Loucy (cell line): ENCODE measurements around the gene EXOC3L2.

Experiments used
- EZH2phosphoT487 ChIP-seq: fragments of 200-600 bp; IDR thresholded peaks from 2 replicates; pipeline ENCODE4 v1.6.1; 2018; ENCODE audit warnings: antibody characterized with exemption, mild to moderate bottlenecking, moderate library complexity, borderline replicate concordance
- TF ChIP-seq, protein P1 (sequence below): fragments of 200-600 bp; sonication (generic); conservative IDR thresholded peaks from 2 replicates; pipeline ENCODE4 v1.5.1; 2014; ENCODE audit warnings: mild to moderate bottlenecking, antibody characterized with exemption, low read length

DNA sequence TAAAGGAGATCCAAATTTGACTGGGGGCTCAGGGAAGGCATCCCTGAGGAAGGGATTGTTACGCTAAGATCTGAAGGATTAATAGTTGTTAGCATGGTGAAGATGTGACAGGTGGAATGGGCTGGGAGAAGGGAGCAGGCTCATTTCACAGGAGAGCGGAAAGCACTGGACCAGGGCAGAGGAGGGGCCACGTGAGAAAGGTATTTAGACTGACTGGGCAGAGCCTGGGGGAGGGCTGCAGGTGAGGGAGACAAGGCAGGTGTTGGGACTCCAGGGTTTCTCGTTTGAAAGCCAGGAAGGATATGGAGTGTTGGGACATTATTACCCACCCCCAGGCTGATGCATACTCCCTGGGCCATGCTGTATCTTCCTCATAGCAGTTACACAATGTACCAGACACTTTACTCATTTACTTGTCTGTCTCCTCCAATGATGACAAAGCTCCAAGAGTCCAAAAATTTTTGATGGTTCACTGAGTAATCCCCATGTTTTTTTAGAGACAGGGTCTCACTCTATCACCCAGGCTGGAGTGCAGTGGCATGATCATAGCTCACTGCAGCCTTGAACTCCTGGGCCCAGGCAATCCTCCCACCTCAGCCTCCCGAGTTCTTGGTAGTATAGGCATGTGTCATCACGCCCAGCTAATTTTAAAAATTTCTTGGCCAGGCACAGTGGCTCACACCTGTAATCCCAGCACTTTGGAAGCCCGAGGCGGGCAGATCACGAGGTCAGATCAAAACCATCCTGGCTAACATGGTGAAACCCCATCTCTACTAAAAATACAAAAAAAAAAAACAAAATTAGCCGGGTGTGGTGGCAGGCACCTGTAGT lies 69.5 kb downstream of the EXOC3L2 start:
- TF ChIP-seq, protein P1, sequence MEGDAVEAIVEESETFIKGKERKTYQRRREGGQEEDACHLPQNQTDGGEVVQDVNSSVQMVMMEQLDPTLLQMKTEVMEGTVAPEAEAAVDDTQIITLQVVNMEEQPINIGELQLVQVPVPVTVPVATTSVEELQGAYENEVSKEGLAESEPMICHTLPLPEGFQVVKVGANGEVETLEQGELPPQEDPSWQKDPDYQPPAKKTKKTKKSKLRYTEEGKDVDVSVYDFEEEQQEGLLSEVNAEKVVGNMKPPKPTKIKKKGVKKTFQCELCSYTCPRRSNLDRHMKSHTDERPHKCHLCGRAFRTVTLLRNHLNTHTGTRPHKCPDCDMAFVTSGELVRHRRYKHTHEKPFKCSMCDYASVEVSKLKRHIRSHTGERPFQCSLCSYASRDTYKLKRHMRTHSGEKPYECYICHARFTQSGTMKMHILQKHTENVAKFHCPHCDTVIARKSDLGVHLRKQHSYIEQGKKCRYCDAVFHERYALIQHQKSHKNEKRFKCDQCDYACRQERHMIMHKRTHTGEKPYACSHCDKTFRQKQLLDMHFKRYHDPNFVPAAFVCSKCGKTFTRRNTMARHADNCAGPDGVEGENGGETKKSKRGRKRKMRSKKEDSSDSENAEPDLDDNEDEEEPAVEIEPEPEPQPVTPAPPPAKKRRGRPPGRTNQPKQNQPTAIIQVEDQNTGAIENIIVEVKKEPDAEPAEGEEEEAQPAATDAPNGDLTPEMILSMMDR, result no peak
- no peak for TF ChIP-seq EZH2phosphoT487
